GM19328 (cell line): Measurements from ENCODE around the gene SYT12.
"Not testable (repeated sequence)": the region's sequence is repeated elsewhere in the genome, so short reads cannot be mapped to it uniquely, and the experiment has no call there.

Experiments
- ATAC-seq: cut with Tn5 transposase; IDR thresholded peaks from one replicate; pipeline ENCODE4 v1.9.1; 2021; ENCODE audit warnings: mild to moderate bottlenecking, moderate library complexity; ENCODE audit not compliant: unreplicated experiment

Gene SYT12, protein sequence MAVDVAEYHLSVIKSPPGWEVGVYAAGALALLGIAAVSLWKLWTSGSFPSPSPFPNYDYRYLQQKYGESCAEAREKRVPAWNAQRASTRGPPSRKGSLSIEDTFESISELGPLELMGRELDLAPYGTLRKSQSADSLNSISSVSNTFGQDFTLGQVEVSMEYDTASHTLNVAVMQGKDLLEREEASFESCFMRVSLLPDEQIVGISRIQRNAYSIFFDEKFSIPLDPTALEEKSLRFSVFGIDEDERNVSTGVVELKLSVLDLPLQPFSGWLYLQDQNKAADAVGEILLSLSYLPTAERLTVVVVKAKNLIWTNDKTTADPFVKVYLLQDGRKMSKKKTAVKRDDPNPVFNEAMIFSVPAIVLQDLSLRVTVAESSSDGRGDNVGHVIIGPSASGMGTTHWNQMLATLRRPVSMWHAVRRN

DNA sequence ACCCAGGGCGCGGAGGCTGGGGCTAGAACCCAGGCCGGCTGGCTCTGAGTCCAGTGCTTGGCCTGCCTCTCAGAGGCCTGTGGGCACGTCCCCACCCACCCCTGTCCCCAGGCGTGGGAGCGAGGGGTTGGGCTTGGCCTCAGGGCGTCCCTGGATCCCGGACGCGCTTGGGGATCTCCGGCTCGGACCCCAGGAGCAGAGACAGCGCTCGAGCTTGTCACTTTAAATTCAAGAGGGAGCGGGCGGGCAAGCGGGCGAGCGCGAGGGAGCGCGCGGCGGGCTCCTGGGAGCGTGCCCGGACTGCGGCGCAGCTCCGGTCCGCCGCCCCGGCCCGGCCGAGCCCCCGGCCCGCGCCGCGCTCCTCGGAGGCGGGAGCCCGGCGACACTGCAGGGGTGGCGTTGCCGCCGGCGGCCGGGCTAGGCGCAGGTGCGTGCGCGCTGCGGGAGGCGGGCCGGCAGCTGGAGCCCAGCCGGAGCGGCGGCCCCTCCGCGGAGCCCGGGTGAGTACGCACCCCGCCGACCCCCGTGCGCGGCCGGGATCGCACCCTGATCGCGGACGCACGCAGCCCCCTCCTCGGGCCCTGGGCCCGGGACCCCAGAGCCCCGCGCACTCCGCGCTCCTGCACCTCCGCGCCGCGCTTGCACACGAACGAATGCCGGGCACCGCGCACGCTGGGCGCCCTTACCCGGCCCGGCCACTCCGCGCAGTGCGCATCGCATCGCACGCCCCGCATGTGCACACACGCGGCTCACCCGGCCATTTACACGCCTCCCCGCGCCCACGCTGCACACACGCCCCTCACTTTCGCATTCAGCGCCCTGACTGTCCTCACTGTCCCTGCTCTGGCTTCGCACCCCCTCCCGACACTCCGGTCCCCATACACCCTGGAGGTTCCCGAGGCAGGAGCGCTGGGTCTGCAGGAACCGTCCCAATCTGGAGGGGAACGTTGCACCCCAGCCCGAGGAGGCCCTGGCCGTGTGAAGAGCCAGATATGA, at the start of gene SYT12:
Gene SYT12, plus strand, starts transcription at position 174 of the 996 bp plus-strand sequence. CDS start 7,011 bp downstream, outside the sequence.
- ATAC-seq = no peak

DNA sequence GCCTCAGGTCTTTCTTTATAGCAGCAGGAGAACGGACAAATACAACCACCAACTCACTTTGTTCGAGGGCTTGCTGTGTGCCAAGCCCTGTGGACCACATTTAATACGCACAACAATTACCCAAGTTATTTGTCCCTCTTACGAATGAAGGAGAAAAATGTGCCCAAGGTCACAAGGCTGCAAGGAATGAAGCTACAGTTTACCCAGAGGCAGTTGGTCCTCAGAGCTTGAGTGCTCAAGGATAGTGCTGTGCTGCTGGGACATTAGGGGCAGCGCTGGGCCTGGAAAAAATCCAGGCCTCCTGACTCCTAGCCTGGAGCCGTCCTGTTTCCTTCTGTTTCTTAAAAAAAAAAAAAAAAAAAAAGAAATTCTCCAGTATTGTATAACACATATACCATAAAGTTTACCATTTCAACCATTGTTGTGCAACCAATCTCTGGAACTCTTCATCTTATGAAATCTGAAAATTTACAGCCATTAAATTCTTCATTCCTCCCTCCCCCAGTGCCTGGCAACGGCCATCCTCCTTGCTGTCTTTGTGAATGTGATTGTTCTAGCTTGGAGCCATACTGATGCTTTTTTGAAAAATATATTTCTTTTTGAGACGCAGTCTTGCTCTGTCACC, 48.9 kb upstream of the SYT12 start:
- no peak for ATAC-seq

DNA sequence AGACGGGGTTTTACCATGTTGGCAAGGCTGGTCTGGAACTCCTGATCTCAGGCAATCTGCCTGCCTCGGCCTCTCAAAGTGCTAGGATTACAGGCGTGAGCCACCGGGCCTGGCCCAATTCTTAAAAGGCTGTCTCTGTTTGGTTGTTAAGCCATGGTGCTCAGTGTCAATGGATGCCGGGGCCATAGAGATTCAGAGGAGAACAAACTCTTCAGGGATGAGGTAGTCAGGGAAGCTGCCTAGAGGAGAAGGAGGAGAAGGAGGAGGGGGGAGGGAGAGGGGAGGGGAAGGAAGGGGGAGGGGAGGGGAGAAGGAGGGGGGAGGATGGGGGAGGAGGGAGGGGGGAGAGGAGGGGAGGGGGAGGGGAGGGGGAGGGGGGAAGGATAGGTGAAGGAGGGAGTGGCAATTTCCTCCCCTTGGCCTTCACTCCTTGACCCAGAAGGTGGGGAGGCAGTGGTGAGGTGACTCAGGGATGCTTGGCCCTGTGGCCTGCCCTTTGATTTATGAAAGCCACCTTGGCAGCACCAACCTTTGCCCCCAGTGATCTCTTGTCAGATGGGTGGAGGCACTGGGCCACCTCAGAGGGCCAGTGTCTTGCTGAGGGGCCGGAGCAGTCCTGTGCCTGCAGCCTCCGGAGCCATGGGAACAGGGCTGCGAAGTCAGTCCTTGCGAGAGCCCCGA, 48.1 kb upstream of the SYT12 start, which contains the start of gene C11orf86:
Gene C11orf86, plus strand, starts transcription at position 581 of the 681 bp plus-strand sequence. Its CDS starts 59 bp downstream, at position 640.
- ATAC-seq = no peak

DNA sequence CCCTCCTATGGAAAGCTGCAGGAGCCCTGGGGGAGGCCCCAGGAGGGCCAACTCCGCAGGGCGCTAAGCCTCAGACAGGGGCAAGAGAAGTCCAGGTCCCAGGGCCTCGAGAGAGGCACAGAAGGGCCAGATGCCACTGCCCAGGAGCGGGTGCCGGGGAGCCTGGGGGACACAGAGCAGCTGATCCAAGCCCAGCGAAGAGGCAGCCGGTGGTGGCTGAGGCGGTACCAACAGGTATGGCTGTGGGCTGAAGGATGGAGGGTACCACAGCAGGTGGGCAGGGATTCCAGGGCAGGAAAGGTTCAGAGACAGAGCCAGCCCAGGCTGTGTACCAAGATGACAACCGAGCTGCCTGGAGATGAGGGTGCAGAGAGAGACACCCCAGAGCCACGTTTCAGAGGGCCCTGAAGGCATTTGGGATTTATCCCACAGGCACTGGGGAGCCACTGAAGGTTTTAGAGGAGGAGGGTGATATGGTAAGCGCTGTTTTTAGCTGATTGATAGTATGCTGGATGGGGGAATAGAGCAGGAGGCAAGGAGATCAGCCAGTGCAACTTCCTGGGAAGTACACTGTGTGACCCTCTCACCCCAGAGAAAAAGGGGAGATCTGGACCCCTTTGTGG, 47.4 kb upstream of the SYT12 start:
- ATAC-seq = no peak

DNA sequence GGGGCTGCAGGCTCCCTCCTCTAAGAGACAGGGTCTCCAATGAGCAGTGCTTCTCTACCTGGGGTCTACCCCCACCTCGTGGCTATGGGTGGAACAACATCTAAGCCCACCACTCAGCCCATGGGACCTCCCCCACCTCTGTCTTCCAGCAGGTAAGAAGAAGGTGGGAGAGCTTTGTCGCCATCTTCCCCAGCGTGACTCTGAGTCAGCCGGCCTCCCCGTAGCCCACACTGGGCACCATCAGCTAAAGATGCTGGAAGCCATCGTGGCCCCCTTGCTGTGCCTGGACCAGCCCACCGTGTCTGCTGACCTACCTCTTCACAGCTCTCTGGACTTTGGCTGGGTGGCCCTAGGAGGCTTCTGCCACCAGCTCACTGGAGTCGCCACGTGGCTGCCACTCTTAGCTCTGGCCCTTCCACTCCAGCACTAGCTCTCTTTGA, 46.9 kb upstream of the SYT12 start:
- no peak for ATAC-seq

DNA sequence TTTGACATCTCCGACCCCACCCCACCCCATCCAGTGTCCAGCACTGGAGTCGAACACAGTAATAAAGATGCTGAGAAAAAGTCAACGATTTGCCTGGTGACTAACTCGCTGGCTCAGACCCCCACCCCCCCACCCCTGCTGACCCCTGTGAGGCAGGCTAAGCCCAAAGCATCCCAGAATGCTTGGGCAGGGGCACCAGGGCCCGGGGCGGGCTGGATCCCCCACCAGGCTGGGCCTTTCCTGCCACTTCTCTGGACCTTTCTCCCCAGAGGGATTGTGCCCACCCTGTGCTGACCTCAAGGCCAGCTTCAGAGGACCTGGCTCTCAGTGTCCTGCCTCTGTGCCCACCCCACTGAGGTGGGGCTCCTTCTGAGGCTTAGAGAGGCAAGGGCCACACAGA, 46.0 kb upstream of the SYT12 start:
- ATAC-seq = no peak

DNA sequence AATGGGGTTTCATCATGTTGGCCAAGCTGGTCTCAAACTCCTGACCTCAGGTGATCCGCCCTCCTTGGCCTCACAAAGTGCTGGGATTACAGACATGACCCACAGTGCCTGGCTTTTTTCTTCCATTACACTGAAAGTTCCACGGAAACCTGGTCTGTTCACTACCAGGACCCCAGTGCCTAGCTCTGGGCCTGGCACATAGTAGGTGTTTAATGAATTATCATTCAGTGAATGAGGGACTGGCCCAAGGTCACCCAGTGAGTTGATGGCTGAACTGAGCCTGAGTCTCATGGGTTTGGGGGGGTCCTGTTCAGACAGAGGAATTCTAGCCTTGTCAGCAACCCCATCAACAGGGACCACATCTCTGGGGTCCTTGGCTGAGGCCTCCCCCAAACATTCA, 44.7 kb upstream of the SYT12 start:
- ATAC-seq = no peak

DNA sequence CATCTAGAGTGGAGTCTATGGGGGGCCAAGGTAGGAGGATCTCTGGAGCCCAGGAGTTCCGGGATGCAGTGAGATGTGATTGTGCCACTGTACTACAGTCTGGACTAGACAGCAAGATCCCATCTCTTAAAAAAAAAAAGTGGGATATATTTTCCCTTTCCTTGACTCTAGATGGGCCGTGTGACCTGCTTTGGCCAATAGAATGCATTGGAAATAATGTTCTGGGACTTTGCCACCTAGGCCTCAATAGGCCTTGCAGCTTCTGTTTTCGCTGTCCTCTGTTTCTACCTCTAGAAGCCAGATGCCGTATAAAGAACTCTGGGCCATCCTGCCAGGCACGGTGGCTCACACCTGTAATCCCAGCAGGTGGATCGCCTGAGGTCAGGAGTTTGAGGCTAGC, 44.2 kb upstream of the SYT12 start:
- ATAC-seq = no peak

DNA sequence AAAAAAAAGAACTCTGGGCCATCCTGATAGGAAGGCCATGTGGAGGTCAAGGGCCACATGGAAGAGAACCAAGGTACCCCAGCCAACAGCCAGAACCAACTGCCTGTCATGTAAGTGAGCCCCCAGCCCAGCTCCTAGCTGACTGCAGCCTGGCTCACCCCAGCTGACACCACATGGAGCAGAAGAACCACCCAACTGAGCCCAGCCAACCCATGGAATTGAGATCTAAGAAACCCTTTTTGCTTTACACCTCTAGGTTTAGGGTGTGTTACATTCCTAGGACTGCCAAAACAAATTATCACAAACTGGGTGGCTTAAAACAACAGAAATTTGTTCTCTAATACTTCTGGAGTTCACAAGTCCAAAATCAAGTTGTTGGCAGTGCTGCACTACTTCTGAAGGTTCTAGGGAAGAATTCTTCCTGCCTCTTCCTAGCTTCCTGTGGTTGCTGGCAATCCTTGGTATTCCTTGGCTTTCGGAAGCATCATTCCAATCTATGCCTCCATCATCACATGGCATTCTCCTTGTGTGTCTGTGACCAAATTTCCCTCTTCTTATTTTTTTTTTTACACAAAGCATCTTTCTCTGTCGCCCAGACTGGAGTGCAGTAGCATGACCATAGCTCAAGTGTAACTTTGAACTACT, 43.5 kb upstream of the SYT12 start:
- ATAC-seq = no peak

DNA sequence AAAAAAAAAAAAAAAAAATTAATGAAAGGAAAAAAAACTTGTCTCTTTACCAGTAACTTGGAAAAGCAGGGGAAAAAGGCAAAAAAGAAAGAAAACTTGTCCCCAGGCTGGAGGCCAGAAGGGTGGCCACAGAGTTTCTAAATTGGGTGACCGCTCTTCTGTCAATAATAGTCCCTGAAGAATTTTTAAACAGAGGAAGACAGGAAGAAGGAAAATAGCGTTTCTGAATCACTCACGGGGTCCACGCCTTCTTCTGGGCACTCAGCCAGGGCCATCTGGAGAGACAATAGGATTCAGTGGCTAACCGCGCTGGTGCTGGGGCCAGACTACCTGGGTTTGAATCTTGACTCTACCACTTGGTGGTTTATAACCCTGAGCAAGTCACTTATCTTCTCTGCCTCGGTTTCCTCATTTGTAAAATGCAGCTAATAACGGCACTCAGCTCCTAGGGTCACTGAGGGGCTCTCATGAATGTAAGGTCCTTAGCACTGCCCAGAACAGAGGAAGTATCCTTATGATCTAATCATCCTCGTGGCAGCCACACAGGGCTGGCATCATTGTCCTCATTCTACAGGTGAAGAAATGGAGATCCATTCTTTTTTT, 40.9 kb upstream of the SYT12 start:
- no peak for ATAC-seq

DNA sequence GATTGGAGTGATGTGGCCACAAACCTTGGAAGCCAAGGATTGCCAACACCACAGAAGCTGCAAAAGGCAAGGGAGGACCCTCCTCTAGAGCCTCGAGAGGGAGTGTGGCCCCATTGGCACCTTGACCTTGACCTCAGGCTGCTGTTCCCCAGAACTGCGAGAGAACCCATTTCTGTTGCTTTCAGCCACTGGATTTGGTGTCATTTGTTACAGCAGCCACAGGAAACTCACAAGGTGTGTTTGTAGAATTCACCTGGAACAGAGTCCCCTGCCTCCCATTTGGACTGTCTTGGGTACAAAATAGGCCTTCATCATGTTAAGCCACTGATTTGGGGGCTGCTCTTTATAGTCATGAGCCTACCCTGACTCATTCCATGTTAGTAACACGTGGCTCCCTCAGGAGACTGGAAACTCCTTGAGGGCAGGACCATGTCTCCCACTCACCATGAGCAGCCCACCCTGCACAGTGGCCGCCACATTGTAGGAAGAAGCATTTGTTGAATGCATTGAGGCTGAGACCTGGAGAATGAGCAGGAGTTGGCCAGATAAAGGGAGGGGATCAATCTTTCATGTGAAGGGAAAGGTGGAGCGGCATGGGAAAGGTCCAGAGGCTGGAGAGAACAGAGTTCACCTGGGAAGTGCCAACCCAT, 39.5 kb upstream of the SYT12 start:
- no peak for ATAC-seq

DNA sequence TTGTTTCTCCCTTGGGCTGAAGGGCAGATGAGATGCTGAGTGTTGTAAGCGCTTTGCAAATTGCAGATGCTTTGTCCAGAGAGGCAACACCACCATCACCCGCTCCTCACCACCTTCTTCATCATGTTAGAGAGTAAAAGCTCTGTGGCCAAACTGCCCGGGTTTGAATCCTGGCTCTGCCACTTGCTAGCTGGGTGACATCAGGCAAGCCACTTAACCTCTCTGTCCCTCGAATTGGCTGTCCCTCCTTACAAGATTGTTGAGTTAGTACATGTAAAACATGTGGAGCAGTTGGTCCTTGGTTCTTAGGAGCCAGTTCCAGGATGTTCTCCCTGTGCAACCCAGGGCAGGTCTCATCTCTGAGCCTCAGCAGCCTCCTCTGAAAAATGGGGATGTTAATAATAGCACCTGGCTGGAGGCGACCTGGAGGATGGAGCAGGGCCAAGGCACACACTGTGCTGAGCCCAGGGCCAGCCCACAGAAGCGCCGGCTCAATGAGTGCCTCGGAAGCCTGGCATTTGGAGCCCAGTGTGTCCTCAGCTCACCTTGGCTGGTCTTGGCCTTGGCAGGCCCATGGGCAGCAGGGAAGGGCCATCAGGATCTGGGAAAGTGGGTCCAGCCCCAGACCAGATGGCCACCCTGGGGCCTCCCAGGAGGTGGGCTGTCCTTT, 37.3 kb upstream of the SYT12 start:
- no peak for ATAC-seq

DNA sequence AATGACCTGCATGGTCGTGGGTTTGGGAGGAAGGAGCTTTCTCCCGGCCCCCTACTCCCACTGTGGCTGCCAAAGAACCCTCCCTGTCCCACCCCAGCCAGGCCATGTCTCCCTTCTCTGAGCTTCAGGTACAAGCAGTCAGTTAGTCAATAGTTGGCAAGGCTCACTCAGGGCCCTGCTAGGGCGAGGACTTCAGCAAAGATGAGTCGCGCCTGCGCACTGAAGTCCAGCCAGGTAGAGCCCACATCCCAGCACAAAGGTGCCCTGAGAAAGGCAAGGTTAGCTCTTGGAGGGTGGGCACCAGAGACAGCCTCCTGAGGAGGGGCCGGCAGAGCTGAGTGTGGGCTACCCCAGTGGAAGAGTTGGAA, 36.8 kb upstream of the SYT12 start:
- no peak for ATAC-seq

DNA sequence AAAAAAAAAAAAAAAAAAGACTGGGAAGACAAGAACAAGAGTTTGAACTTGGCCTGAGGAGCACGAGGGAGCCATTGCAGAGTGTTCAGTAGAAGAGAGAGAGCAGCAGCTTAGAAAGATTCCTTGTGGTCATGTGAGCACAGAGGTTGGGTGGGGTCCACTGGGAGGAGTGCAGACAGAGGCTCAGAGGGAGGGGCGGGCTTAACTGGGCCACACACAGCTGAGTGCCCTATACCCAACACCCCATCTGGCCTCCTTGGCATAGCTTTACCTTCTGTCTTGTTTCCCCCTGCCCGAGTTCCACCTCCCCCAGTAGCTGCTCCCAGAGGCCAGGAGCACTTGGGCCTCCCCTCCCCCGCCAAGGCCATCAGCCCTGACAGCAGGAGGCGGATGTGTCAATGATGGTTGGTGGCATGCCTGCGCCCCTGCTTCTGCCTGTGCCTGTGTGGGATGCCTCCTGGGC, 35.7 kb upstream of the SYT12 start:
- ATAC-seq = no peak

DNA sequence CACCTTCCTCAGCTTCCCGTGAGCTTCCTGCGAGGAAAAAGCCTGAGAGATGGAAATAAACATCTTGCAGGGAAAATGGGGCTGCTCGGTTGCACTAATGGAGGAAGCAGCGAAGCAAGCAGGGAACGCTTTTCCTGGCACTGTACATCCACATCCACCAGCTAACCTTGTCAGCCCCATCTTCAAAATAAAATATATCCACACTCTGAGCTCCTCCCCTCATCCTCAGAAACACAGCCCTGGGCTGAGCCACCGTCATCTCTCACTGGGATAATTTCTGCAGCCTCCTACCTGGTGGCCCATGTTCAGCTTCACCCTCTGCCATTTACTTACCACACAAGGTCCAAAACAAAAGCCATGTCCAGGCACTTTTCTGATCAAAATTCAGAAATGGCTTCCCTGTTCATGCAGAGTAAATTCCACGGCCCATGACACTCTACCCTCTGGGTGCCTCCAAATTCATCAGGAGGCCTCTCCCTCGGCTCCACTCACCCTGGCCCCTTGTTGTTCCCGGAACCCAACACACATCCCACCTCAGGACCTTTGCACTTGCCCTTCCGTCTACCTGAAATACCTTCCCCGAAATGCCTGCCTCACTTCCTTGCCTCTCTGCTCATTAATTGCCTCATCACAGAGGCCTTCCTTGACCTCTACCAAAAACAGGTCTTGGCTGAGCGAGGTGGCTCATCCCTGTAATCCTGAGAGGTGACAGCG, 34.9 kb upstream of the SYT12 start:
- ATAC-seq = no peak

DNA sequence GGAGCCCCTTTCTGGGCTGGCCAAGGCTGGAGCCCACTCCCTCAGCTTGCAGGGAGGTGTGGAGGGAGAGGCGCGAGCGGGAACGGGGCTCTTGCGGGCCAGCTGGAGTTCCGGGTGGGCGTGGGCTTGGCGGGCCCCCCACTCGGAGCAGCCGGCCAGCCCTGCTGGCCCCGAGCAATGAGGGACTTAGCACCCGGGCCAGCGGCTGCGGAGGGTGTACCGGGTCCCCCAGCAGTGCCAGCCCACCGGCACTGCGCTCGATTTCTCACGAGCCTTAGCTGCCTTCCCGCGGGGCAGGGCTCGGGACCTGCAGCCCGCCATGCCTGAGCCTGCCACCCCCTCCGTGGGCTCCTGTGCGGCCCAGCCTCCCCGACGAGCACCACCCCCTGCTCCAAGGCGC, 34.2 kb upstream of the SYT12 start:
- ATAC-seq = not testable (repeated sequence)

DNA sequence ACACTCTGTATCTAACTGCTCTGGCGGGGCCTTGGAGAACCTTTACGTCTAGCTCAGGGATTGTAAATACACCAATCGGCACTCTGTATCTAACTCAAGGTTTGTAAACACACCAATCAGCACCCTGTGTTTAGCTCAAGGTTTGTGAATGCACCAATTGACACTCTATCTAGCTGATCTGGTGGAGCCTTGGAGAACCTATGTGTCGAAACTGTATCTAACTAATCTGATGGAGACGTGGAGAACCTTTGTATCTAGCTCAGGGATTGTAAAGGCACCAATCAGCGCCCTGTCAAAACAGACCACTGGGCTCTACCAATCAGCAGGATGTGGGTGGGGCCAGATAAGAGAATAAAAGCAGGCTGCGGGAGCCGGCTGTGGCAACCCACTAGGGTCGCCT, 33.6 kb upstream of the SYT12 start:
- ATAC-seq = not testable (repeated sequence)
